NCI-H1930 (cell line): Measurements from ENCODE around the gene RASL11B.

Source experiments
- DNase-seq, 2 experiments: peaks; one replicate each; lab custom pipeline; 2025; lab: John Stamatoyannopoulos, UW

RASL11B gene

GRCh38 chr4:52874948-52875347, 12.8 kb downstream of the RASL11B start:
- DNase-seq, result no peak

- DNase-seq, result no peak
Measured at GRCh38 chr4:52876069-52876468, 14.0 kb downstream of the RASL11B start.

- DNase-seq, result no peak
Measured at GRCh38 chr4:52877036-52877435, 14.9 kb downstream of the RASL11B start.

GRCh38 chr4:52877694-52878093, 15.6 kb downstream of the RASL11B start:
- no peak for DNase-seq

DNA sequence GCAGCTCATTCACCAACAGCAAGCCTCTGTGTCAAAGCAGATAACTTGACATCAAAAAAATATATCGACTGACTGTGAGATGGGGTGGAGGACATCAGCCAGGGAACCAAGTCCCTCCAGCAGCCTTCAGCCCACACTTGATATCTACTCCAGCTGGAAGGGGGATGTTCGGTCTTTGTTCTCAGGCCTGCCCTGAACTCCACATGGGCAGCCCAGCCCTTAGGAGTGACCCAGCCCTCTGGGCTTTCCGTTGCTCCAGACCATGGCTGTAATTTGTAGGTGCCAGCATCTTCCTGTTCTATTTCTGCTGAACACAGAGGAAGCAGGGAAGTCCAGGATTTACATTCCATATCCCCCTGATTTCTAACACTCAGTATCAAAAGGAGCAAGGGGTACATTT, 17.4 kb downstream of the RASL11B start:
- DNase-seq, result no peak

- DNase-seq, result no peak
Measured at GRCh38 chr4:52880994-52881393, 18.9 kb downstream of the RASL11B start.

- DNase-seq, result no peak
Measured at GRCh38 chr4:52883183-52883621, 21.1 kb downstream of the RASL11B start.

DNA sequence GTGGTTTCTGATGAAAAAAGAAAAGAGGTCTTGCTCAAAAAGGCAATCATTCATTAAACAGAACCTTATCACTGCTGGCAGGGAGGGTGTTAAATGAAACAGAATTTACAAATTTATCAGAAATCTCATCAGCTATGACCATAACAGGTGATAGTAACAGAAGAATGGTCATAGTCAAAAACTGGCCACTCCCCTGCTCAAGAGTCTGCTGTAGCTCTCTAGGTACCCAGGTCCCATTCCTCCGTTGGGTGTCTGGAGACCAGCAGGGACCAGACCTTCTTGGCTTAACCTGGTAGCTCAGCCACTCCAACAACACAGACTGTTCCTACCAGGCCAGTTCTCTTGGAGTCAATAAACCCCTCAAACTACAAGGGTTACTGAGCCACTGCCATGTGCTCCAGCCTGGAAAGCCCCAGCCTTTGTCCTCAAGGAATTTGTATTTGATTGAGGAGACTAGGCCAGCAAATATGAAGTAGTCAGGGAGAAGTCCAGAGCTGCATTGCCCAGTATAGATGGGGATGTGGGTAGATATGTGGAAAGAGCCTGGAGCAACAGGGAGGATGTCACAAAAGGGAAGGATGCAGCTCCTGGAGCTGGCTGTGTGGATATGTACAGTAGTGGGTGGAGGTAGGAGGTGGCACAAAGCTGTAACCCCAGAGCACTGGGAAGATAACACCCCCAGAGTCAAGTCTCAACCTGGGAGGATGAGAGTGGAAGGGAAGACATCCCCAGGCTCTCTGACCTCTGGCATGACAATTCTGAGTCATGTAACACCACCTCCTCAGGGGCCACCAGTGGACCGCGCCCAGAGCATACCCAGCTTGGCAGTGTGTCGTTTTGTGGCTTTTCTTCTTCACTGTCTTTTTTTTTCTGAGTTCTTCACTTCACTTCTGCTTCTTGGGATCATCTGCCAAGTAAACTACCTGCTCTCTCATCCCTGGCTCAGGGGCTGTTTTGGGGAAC, 21.9 kb downstream of the RASL11B start:
- no peak for DNase-seq

- no peak for DNase-seq
Measured at GRCh38 chr4:52884994-52885393, 22.9 kb downstream of the RASL11B start.

GRCh38 chr4:52889354-52889753, 27.2 kb downstream of the RASL11B start:
- DNase-seq, result no peak

DNA sequence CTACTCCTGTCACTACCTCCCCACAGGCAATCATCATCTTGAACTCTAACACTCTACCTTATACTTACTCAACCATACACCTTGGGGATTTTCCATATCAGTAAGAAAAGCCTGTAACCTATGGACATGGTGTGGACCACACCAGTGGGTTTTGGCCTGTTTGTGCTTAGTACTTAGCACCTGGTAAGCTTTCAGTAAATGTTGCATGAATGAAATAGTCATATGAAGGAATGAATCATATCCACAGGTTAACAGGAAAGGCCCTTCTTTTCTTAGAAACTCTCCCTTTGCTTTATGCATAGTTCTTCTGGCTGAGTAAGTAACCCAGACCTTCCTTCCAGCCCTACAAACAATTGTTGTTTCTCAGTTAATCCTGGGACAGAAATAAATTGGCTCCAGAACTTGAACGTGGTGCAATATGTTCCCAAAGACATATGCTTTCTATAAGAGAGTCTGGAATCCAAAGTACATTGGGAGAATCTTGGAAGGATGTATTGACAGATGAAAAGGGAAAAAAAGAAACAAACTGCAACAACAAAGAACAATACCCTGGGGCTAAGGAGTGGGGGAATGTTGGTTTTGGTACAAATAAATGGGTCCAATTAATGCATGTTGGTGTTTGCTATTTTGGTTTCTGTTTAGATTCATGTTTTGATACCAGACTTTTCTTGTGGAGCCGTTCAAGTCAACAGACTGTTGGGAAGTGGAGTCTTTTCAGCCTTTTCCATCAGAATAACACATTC, 27.8 kb downstream of the RASL11B start:
- DNase-seq, result no peak

- no peak for DNase-seq
Measured at GRCh38 chr4:52890521-52890791, 28.3 kb downstream of the RASL11B start.

GRCh38 chr4:52891743-52892142, 29.6 kb downstream of the RASL11B start:
- no peak for DNase-seq

- DNase-seq, result no peak
Measured at GRCh38 chr4:52892880-52893279, 30.8 kb downstream of the RASL11B start.

GRCh38 chr4:52894443-52894842, 32.3 kb downstream of the RASL11B start:
- DNase-seq, result no peak

- DNase-seq, result no peak
Measured at GRCh38 chr4:52903273-52903672, 41.2 kb downstream of the RASL11B start.

DNA sequence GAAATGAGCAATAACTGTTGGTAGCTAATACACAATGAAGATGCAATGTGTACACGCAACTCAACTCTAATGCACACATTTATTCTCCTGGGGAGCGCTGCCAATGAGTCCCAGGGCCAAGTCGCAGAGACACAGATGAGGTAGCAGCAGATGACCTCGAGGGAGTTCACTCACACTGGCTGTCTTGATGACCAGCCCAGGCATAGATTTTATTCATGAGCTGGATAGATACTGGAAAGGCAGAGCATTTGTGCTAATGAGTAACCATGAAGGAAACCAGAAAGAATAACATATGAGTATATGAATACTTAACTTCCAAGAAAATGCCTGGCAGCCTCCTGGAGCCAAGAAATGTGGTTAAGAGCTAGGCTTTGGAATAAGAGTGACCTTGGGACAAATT, 42.3 kb downstream of the RASL11B start:
- no peak for DNase-seq

- no peak for DNase-seq
Measured at GRCh38 chr4:52907510-52907909, 45.4 kb downstream of the RASL11B start.

GRCh38 chr4:52910115-52910514, 48.0 kb downstream of the RASL11B start:
- DNase-seq, result no peak

GRCh38 chr4:52911684-52912294, 49.7 kb downstream of the RASL11B start:
- peak; percentile 49 to 53 for DNase-seq

DNA sequence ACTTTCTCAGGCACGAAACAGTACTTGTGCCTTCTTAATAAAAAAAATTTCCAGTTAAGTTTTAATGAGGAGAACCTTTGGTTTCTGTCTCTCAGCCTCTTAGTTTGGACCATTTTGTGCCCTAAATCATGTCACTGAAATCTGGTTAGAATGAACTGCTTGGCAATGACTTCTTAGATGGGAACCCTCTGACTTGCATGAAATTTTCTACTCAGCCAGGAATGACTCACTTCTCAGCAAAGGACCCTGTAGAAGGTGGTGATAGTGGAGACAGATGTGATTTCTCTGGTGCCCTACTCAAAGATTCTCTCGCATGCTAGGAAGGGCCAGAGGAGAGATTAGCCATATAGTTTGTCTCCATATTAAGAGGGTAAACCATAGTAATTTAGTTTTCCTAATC, 50.5 kb downstream of the RASL11B start:
- DNase-seq, result no peak

DNA sequence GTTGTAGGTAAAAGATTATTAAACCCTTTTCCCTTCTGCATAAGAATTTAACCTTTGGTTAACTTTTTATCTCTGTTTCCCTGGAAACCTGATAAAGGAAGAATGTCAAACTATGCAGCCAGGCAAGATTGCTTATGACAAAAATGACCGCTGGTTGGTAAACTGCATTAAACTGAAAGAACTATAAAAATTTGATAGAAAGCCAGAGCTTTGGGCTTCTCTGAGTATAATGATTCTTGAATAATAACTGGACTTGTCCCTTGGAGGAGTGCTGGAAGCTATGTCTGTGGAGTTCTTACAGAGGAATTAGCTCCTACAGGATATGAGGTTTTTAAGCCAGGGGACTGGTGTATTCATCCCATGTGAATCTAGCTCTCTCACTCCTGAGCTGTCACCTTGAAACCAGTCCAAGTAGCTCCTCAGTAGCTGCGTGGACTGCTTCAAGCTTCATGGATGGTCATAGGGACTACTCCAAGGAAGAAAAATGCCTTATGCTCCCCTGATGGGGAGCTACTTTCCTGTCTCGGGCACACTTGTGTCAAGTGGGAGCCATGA, 52.0 kb downstream of the RASL11B start:
- no peak for DNase-seq

GRCh38 chr4:52915191-52915590, 53.1 kb downstream of the RASL11B start:
- DNase-seq, result no peak
